IPS-15b (cell line): ENCODE data around the gene UBL5.
"Not testable (repeated sequence)": the region's sequence is repeated elsewhere in the genome, so short reads cannot be mapped to it uniquely, and the experiment has no call there.

Experiments
- H3K27me3 ChIP-seq: one replicate; pipeline ENCODE4 v1.6.1; 2013; ENCODE audit warnings: low read length; ENCODE audit not compliant: control insufficient read depth, insufficient read depth
- H3K36me3 ChIP-seq: one replicate; pipeline ENCODE4 v1.6.1; 2013; ENCODE audit warnings: low read length; ENCODE audit not compliant: control insufficient read depth, insufficient read depth
- H3K4me1 ChIP-seq: one replicate; pipeline ENCODE4 v1.6.1; 2013; ENCODE audit warnings: mild to moderate bottlenecking, low read length; ENCODE audit not compliant: control insufficient read depth, insufficient read depth
- H3K4me3 ChIP-seq: one replicate; pipeline ENCODE4 v1.5.1; 2013; ENCODE audit warnings: low read depth, low read length
- H3K9ac ChIP-seq: one replicate; pipeline ENCODE4 v1.6.1; 2013; ENCODE audit warnings: low read depth, mild to moderate bottlenecking, low read length
- H3K9me3 ChIP-seq: one replicate; pipeline ENCODE4 v1.6.1; 2013; ENCODE audit warnings: mild to moderate bottlenecking, low read length; ENCODE audit not compliant: control insufficient read depth, insufficient read depth

UBL5 gene

DNA sequence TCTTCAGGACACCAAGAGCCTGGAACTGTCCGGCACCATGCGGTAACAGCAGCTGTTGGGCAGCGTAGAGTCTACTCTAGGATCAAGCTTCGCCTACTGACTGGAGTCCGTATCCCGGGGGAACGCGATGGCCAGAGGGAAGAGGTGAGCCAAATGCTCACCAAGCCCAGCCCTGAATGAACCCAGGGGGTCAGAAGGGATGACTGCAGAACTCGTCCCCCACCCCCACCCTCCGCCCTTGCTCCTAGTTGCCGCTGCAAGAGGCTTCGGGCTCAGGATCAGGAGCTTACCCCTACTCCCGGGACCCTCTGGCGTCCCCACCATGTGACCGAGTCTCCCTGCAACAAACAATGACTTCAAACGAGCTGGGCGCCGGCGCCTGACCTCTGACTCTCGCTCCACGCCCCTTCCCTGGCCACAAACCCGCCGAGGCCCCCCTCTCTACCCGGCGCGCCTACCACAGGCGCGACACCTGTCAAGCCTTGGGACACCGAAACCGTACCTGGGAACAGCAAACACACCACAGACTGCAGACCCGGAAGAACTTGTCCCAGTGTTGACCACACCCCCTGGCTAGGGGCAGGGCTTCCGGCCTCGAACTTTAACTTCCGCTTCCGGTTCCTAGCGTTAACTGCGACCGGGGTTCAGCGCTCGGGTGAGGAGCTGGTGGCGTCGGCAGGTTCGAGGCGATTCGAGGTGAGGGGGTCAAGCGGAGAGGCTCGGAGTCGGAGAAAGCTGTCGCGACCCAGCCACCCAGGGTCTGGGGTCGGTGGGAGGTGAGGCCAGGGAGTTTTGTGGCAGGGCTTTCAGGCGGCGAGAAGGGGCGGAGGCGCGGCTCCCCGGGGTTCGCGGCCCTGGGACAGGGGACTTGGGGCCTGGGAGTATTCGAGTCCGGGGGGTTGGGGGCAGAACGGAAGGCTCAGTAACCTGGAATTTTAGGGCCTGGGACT, at the start of gene UBL5:
TSS of gene UBL5 (plus strand) at position 630 of the 950 bp plus-strand sequence. CDS start 420 bp downstream, outside the sequence.
- H3K27me3 ChIP-seq = no peaks in the 10 kb centered on the region
- no peaks in the 10 kb centered on the region for H3K9me3 ChIP-seq
- H3K36me3 ChIP-seq = no peaks in the 10 kb centered on the region
- H3K4me1 ChIP-seq = no peaks in the 10 kb centered on the region
- peak within 1 kb of the TSS; percentile 71 for H3K9ac ChIP-seq
- peak within 1 kb of the TSS; percentile 93 for H3K4me3 ChIP-seq

DNA sequence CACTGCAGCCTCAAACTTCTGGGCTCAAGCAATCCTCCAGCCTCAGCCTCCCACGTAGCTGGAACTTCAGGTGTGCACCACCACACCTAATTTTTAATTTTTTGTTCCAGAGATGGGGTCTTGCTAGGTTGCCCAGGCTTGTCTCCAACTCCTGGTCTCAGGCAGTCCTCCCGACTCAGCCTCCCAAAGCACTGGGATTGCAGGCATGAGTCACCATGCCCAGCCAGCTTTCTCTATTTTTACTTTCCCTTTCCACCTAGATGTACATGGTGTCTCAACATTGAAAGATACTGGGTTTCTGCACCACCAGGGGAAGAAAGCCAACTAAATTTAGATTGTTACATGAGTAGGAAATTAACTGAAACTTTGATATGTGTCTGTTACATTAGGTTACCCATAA, 45.4 kb upstream of the UBL5 start:
- no peak overlapping the region for H3K9ac ChIP-seq
- no peaks in the 10 kb centered on the region for H3K9me3 ChIP-seq
- H3K27me3 ChIP-seq = no peaks in the 10 kb centered on the region
- peaks cover 2% of the 10 kb centered on the region for H3K36me3 ChIP-seq
- peaks cover 7% of the 10 kb centered on the region for H3K4me1 ChIP-seq
- no peak overlapping the region for H3K4me3 ChIP-seq

- H3K36me3 ChIP-seq, H3K9ac ChIP-seq, H3K9me3 ChIP-seq, H3K27me3 ChIP-seq, H3K4me1 ChIP-seq, H3K4me3 ChIP-seq: not testable (repeated sequence)
Measured at GRCh38 chr19:9784163-9784496, 43.6 kb upstream of the UBL5 start.

- H3K36me3 ChIP-seq = peaks cover 2% of the 10 kb centered on the region
- H3K9me3 ChIP-seq = no peaks in the 10 kb centered on the region
- H3K27me3 ChIP-seq = no peaks in the 10 kb centered on the region
- H3K4me1 ChIP-seq = peaks cover 9% of the 10 kb centered on the region
- H3K9ac ChIP-seq = peak overlapping the region; percentile 38
- H3K4me3 ChIP-seq = peak overlapping the region; percentile 62
Measured at GRCh38 chr19:9785367-9786331, 42.1 kb upstream of the UBL5 start.

- H3K27me3 ChIP-seq = no peaks in the 10 kb centered on the region
- H3K9ac ChIP-seq = no peak overlapping the region
- no peaks in the 10 kb centered on the region for H3K9me3 ChIP-seq
- peak overlapping the region; percentile 62 for H3K4me3 ChIP-seq
- peaks cover 11% of the 10 kb centered on the region for H3K4me1 ChIP-seq
- H3K36me3 ChIP-seq = peaks cover 2% of the 10 kb centered on the region
Measured at GRCh38 chr19:9786342-9786741, 41.4 kb upstream of the UBL5 start.

GRCh38 chr19:9786819-9787218, 40.9 kb upstream of the UBL5 start:
- Histone ChIP-seq H3K4me1 (peaks cover 11% of the 10 kb centered on the region), H3K36me3 (peaks cover 2% of the 10 kb centered on the region), H3K27me3 (no peaks in the 10 kb centered on the region), H3K9ac (no peak overlapping the region), H3K4me3 (peak overlapping the region; percentile 62), H3K9me3 (no peaks in the 10 kb centered on the region)

DNA sequence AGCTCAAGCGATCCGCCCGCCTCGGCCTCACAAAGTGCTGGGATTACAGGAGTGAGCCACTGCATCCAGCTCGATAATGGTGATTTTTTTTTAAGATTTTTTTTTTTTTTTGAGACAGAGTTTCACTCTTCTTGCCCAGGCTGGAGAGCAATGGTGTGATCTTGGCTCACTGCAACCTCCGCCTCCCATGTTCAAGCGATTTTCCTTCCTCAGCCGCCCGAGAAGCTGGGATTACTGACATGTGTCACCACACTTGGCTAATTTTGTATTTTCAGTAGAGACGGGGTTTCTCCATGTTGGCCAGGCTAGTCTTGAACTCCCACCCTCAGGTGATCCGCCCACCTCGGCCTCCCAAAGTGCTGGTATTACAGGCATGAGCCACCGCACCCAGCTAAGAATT, 39.1 kb upstream of the UBL5 start:
- peaks cover 11% of the 10 kb centered on the region for H3K4me1 ChIP-seq
- H3K9me3 ChIP-seq, H3K4me3 ChIP-seq, H3K36me3 ChIP-seq, H3K9ac ChIP-seq, H3K27me3 ChIP-seq: not testable (repeated sequence)

- H3K4me1 ChIP-seq = peaks cover 11% of the 10 kb centered on the region
Measured at GRCh38 chr19:9789066-9789465, 38.7 kb upstream of the UBL5 start.

DNA sequence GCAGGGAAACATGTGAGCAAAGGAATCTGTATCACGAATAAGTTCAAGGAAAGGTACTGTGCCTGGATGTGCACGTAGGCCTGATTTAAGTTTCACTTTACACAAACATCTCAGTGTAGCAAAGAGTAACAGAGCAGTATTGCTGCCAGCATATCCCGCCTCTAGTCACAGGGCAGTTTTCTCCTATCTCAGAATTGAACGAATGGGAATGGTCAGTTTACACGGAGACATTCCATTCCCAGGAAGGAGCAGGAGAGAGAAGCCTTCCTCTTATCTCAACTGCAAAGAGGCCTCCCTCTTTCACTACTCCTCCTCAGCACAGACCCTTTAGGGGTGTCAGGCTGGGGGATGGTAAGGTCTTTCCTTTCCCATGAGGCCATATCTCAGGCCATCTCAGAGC, 38.1 kb upstream of the UBL5 start:
- not testable (repeated sequence) for H3K9me3 ChIP-seq, H3K9ac ChIP-seq, H3K36me3 ChIP-seq, H3K4me3 ChIP-seq, H3K27me3 ChIP-seq, H3K4me1 ChIP-seq

More at GRCh38 chr19:9789066-9789465, 38.7 kb upstream of the UBL5 start:
- no peaks in the 10 kb centered on the region for H3K9me3 ChIP-seq
- H3K36me3 ChIP-seq = peaks cover 1% of the 10 kb centered on the region
- H3K4me3 ChIP-seq = no peak overlapping the region
- H3K27me3 ChIP-seq = no peaks in the 10 kb centered on the region
- H3K9ac ChIP-seq = no peak overlapping the region

DNA sequence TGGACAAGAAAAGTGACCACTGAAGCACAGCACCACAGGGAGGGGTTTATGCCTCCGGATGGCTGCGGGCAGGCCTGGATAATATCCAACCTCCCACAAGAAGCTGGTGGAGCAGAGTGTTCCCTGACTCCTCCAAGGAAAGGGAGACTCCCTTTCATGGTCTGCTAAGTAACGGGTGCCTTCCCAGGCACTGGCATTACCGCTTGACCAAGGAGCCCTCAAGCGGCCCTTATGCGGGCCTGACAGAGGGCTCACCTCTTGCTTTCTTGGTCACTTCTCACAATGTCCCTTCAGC, 36.7 kb upstream of the UBL5 start:
- H3K27me3 ChIP-seq, H3K9me3 ChIP-seq, H3K36me3 ChIP-seq, H3K9ac ChIP-seq, H3K4me1 ChIP-seq: not testable (repeated sequence)
- peak overlapping the region; percentile 35 for H3K4me3 ChIP-seq

GRCh38 chr19:9791552-9792205, 36.0 kb upstream of the UBL5 start:
- peaks cover 4% of the 10 kb centered on the region for H3K4me1 ChIP-seq
- H3K36me3 ChIP-seq = no peaks in the 10 kb centered on the region
- H3K9ac ChIP-seq = no peak overlapping the region
- H3K27me3 ChIP-seq = no peaks in the 10 kb centered on the region
- H3K4me3 ChIP-seq = peak overlapping the region; percentile 71
- no peaks in the 10 kb centered on the region for H3K9me3 ChIP-seq
